Testis (tissue), 2 donors: Measurements from ENCODE around the gene CATSPERD.

ENCODE experiments used
- POLR2A ChIP-seq: fragments of 450-650 bp; IDR thresholded peaks from one replicate; pipeline ENCODE4 v1.6.1; 2017; ENCODE audit warnings: antibody characterized with exemption, mild to moderate bottlenecking, moderate library complexity
- TF ChIP-seq, protein P1 (sequence below), 3 experiments: fragments of 450-650 bp in 2 of 3; fragments of 200-600 bp in 1 of 3; sonication (generic) in 1 of 3; IDR thresholded peaks; one replicate each; pipeline ENCODE4 v1.5.1; 2016 to 2019; ENCODE audit warnings: antibody characterized with exemption in 3 of 3, mild to moderate bottlenecking in 2 of 3, moderate library complexity in 1 of 3

DNA sequence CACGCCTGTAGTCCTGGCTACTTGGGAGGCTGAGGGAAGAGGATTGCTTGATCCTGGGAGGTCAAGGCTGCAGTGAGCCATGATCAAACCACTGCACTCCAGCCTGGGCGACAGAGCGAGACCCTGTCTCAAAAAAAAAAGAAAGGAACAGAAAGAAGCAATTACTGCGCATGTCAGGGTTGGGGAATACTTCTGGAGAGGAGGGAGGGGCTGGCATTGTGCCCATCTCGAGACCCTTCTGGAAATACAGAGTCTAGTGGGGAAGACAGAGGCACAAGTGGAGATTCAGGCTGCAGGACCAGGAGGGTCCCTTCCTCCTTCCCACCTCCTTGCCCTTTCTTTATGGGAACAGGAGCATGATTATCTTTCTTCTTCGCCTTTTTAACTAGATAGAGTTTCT is 33.3 kb downstream of the CATSPERD start:
- TF ChIP-seq POLR2A = no peak
- TF ChIP-seq, protein P1, sequence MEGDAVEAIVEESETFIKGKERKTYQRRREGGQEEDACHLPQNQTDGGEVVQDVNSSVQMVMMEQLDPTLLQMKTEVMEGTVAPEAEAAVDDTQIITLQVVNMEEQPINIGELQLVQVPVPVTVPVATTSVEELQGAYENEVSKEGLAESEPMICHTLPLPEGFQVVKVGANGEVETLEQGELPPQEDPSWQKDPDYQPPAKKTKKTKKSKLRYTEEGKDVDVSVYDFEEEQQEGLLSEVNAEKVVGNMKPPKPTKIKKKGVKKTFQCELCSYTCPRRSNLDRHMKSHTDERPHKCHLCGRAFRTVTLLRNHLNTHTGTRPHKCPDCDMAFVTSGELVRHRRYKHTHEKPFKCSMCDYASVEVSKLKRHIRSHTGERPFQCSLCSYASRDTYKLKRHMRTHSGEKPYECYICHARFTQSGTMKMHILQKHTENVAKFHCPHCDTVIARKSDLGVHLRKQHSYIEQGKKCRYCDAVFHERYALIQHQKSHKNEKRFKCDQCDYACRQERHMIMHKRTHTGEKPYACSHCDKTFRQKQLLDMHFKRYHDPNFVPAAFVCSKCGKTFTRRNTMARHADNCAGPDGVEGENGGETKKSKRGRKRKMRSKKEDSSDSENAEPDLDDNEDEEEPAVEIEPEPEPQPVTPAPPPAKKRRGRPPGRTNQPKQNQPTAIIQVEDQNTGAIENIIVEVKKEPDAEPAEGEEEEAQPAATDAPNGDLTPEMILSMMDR (IDR thresholded peaks at IDR 0.05) = no peak
